Motor neuron (in vitro differentiated cells): Measurements from ENCODE around the gene RABAC1. TPM values are rescaled to one million over a fixed set of nuclear protein-coding genes. Genes with fewer than 3 reads are reported as not detected.

Source experiments
- ATAC-seq, 8 experiments: fragments of 200-7000 bp; cut with Tn5 transposase; replicated peaks in 6 of 8; 2 replicates each; pipeline ENCODE4 v1.8.0; 2021; ENCODE audit warnings: mild to moderate bottlenecking in 8 of 8, moderate library complexity in 8 of 8
- H3K27ac ChIP-seq, 2 donors: fragments of 250-450 bp; sonication (Bioruptor Pico); 2 replicates each; pipeline ENCODE4 v1.9.0; 2021; ENCODE audit warnings: antibody characterized with exemption in 2 of 2, mild to moderate bottlenecking in 2 of 2, moderate library complexity in 1 of 2
- H3K4me1 ChIP-seq, 2 donors: fragments of 250-450 bp; sonication (Bioruptor Pico); replicated peaks in 1 of 2; 2 replicates each; pipeline ENCODE4 v1.6.1; 2021; ENCODE audit warnings: antibody characterized with exemption in 2 of 2, mild to moderate bottlenecking in 2 of 2, moderate library complexity in 1 of 2
- H3K4me3 ChIP-seq, 5 donors: fragments of 250-450 bp; sonication (Bioruptor Pico); 2 replicates each; pipeline ENCODE4 v1.9.0; 2021; ENCODE audit warnings: antibody characterized with exemption in 5 of 5, mild to moderate bottlenecking in 5 of 5, moderate library complexity in 4 of 5
- WGBS, 10 experiments: fragments of 450-650 bp; shearing (Covaris generic); methylation state at CpG; one replicate each; pipeline ENCODE4 v1.0.0; 2022; 5-methylcytosine and 5-hydroxymethylcytosine counted together
- in situ Hi-C, 9 experiments: fragments of 400-800 bp; cut with MboI; loops; one replicate each; pipeline ENCODE4 v1.15.0; 2021; ENCODE audit warnings: low sequenced_read_pairs in 9 of 9, low pct_unique_long_range_greater_than_20kb in 2 of 9; ENCODE audit not compliant: unreplicated experiment in 9 of 9
- total RNA-seq, 8 experiments: library from RNA; unstranded; fragments of 300-600 nt; gene quantifications; 2 replicates each; pipeline versions ENCODE4 v1.2.3 to v1.2.4, GENCODE V29; 2022

The RABAC1 gene
- total RNA-seq, 8 experiments from 2014 or later: 77.0 to 267 (median 181) TPM

- 0 to 15% (median 0%) methylated on average over 1 to 5 of the region's 29 CpGs; no CpG with 5 or more reads in 5 of the 10 experiments for whole genome bisulfite sequencing, 10 experiments
- in situ Hi-C loops: no loop called here
- peaks cover 33 to 43% of the 10 kb centered on the region in 2 donors for H3K4me1 ChIP-seq
- peak in 7 of 8 experiments; percentile 19 to 42 (median 27) for ATAC-seq
- no peak overlapping the region for H3K27ac ChIP-seq
- H3K4me3 ChIP-seq: peak overlapping the region; percentile 20 to 37 (median 25)
These were observed 30.2 kb downstream of the RABAC1 start for GRCh38 chr19:41928754-41929535.

GRCh38 chr19:41928221-41928683 lies 30.9 kb downstream of the RABAC1 start, which contains the start of gene ERFL:
Gene ERFL, minus strand, starts transcription at chr19:41928449. Its CDS starts 15,530 bp downstream, at chr19:41912919.
- WGBS, 10 experiments: no CpG with 5 or more reads among the region's 49 CpGs
- peak; percentile 31 to 52 (median 47) for ATAC-seq
- H3K27ac ChIP-seq: no peak within 1 kb of the TSS
- in situ Hi-C loops: no loop called here
- H3K4me1 ChIP-seq: peaks cover 26 to 37% of the 10 kb centered on the region in 2 donors
- H3K4me3 ChIP-seq: peak within 1 kb of the TSS; percentile 20 to 37 (median 25)

GRCh38 chr19:41927497-41928192 lies 31.5 kb downstream of the RABAC1 start:
- ATAC-seq: peak in 6 of 8 experiments; percentile 7 to 53 (median 23)
- no peak overlapping the region for H3K27ac ChIP-seq
- peaks cover 26 to 37% of the 10 kb centered on the region in 2 donors for H3K4me1 ChIP-seq
- 100% methylated on average over 1 of the region's 43 CpGs; no CpG with 5 or more reads in 8 of the 10 experiments for WGBS, 10 experiments
- H3K4me3 ChIP-seq: peak overlapping the region; percentile 20 to 37 (median 25)
- in situ Hi-C loops: no loop called here

- Histone ChIP-seq H3K27ac (no peak overlapping the region), H3K4me1 (peaks cover 25 to 34% of the 10 kb centered on the region in 2 donors), H3K4me3 (no peak overlapping the region)
- WGBS, 10 experiments: 22 to 82% (median 52%) methylated on average over 2 to 14 of the region's 16 CpGs
- in situ Hi-C loops: no loop called here
- no peak for ATAC-seq
These were observed 32.2 kb downstream of the RABAC1 start for GRCh38 chr19:41926763-41927496.

GRCh38 chr19:41926028-41926762 lies 32.9 kb downstream of the RABAC1 start:
- peak in 3 of 8 experiments; percentile 22 to 42 (median 27) for ATAC-seq
- H3K4me3 ChIP-seq: no peak overlapping the region
- no peak overlapping the region for H3K27ac ChIP-seq
- peaks cover 31 to 37% of the 10 kb centered on the region in 2 donors for H3K4me1 ChIP-seq
- 17 to 62% (median 33%) methylated on average over 1 to 5 of the region's 27 CpGs; no CpG with 5 or more reads in 2 of the 10 experiments for WGBS, 10 experiments
- in situ Hi-C loops: no loop called here

GRCh38 chr19:41925208-41926003 lies 33.7 kb downstream of the RABAC1 start:
- in situ Hi-C loops: no loop called here
- no peak for ATAC-seq
- no peak overlapping the region for H3K4me3 ChIP-seq
- peaks cover 34 to 37% of the 10 kb centered on the region in 2 donors for H3K4me1 ChIP-seq
- 14 to 64% (median 47%) methylated on average over 1 to 6 of the region's 7 CpGs; no CpG with 5 or more reads in 1 of the 10 experiments for WGBS, 10 experiments
- H3K27ac ChIP-seq: no peak overlapping the region

GRCh38 chr19:41924151-41925145 lies 34.7 kb downstream of the RABAC1 start:
- no peak overlapping the region for H3K27ac ChIP-seq
- in situ Hi-C loops: no loop called here
- 0 to 67% (median 15%) methylated on average over 1 to 13 of the region's 13 CpGs; no CpG with 5 or more reads in 2 of the 10 experiments for WGBS, 10 experiments
- peaks cover 34 to 37% of the 10 kb centered on the region in 2 donors for H3K4me1 ChIP-seq
- ATAC-seq: no peak
- H3K4me3 ChIP-seq: no peak overlapping the region

GRCh38 chr19:41923045-41923788 lies 35.9 kb downstream of the RABAC1 start:
- 0 to 55% (median 29%) methylated on average over 1 to 2 of the region's 6 CpGs; no CpG with 5 or more reads in 2 of the 10 experiments for WGBS, 10 experiments
- Histone ChIP-seq H3K4me1 (peaks cover 27% of the 10 kb centered on the region in 2 donors), H3K4me3 (no peak overlapping the region), H3K27ac (no peak overlapping the region)
- ATAC-seq: no peak
- in situ Hi-C loops: no loop called here

- 25% methylated on average over 2 of the region's 18 CpGs; no CpG with 5 or more reads in 9 of the 10 experiments for WGBS, 10 experiments
- Histone ChIP-seq H3K27ac (no peak overlapping the region), H3K4me3 (no peak overlapping the region), H3K4me1 (peaks cover 20 to 26% of the 10 kb centered on the region in 2 donors)
- peak in 5 of 8 experiments; percentile 7 to 47 (median 38) for ATAC-seq
- in situ Hi-C loops: no loop called here
These were observed 36.5 kb downstream of the RABAC1 start for GRCh38 chr19:41922585-41922984.
